Vagina (tissue), 2 donors: ENCODE measurements around the gene KCNG2. TPM values are rescaled to one million over a fixed set of nuclear protein-coding genes. Genes with fewer than 3 reads are reported as not detected.

ENCODE experiments used
- DNase-seq, 2 donors: peaks; one replicate each; pipeline ENCODE4 v3.0.0-alpha.2; 2017; ENCODE audit errors: extremely low spot score in 2 of 2
- H3K27ac ChIP-seq: fragments of 200-600 bp; sonication (generic); one replicate; pipeline ENCODE4 v1.5.1; 2019
- H3K27me3 ChIP-seq: fragments of 200-600 bp; sonication (generic); one replicate; pipeline ENCODE4 v1.5.1; 2019
- H3K36me3 ChIP-seq, 2 donors: fragments of 200-600 bp; sonication (generic); one replicate each; pipeline ENCODE4 v1.5.1; 2017 to 2019
- H3K4me1 ChIP-seq: fragments of 200-600 bp; sonication (generic); one replicate; pipeline ENCODE4 v1.5.1; 2019
- H3K4me3 ChIP-seq, 2 donors: fragments of 200-600 bp; sonication (generic); 1 replicate in 1 of 2; 2 replicates in 1 of 2; pipeline ENCODE4 v1.5.1; 2016 to 2019
- H3K9me3 ChIP-seq: fragments of 200-600 bp; sonication (generic); one replicate; pipeline ENCODE4 v1.5.1; 2019
- CTCF ChIP-seq, 3 experiments: fragments of 450-650 bp in 2 of 3; fragments of 200-600 bp in 1 of 3; sonication (generic) in 1 of 3; IDR thresholded peaks; one replicate each; pipeline ENCODE4 v1.5.1; 2017 to 2019; ENCODE audit warnings: antibody characterized with exemption in 3 of 3, mild to moderate bottlenecking in 2 of 3, moderate library complexity in 2 of 3
- POLR2A ChIP-seq, 2 donors: fragments of 450-650 bp; IDR thresholded peaks; one replicate each; pipeline ENCODE4 v1.6.1; 2017; ENCODE audit warnings: antibody characterized with exemption in 2 of 2, mild to moderate bottlenecking in 2 of 2, moderate library complexity in 2 of 2
- POLR2AphosphoS5 ChIP-seq, 2 donors: sonication (generic); formaldehyde crosslinking; IDR thresholded peaks; one replicate each; pipeline ENCODE4 v1.9.0; 2017; ENCODE audit warnings: antibody characterized with exemption in 2 of 2, mild to moderate bottlenecking in 2 of 2, low read depth in 1 of 2; ENCODE audit not compliant: insufficient read depth in 1 of 2
- intact Hi-C: fragments of 100-400 bp; cut with DNase I; formaldehyde crosslinking; loops from one replicate; pipeline ENCODE4 v1.15.1; 2023
- total RNA-seq: library from RNA; depleted of rRNA; stranded (reverse); fragments of >200 nt; gene quantifications from one replicate; pipeline ENCODE4 v1.2.3, GENCODE V29; 2016

Gene KCNG2
- total RNA-seq, 1 donor from 2014 or later, result not detected

- TF ChIP-seq CTCF (IDR thresholded peaks at IDR 0.05) (no peak), POLR2A (IDR thresholded peaks at IDR 0.05) (no peak), POLR2AphosphoS5 (IDR thresholded peaks at IDR 0.05; ENCODE audit: insufficient read depth in 1 of 2, low read depth in 1 of 2) (no peak)
- Histone ChIP-seq H3K27me3 (no peaks in the 10 kb centered on the region), H3K4me1 (no peaks in the 10 kb centered on the region), H3K36me3 (no peaks in the 10 kb centered on the region), H3K27ac (no peak overlapping the region), H3K9me3 (no peaks in the 10 kb centered on the region), H3K4me3 (no peak overlapping the region)
- intact Hi-C loops, result no loop called here
- peak in 1 of 2 donors; percentile 60 for DNase-seq
Observed at GRCh38 chr18:79879566-79879965, 81.8 kb downstream of the KCNG2 start.

- no peak overlapping the region for H3K27ac ChIP-seq
- H3K27me3 ChIP-seq, result no peaks in the 10 kb centered on the region
- H3K36me3 ChIP-seq, result no peaks in the 10 kb centered on the region
- intact Hi-C loops, result no loop called here
- H3K9me3 ChIP-seq, result no peaks in the 10 kb centered on the region
- TF ChIP-seq POLR2A (IDR thresholded peaks at IDR 0.05) (no peak), POLR2AphosphoS5 (IDR thresholded peaks at IDR 0.05; ENCODE audit: insufficient read depth in 1 of 2, low read depth in 1 of 2) (no peak), CTCF (IDR thresholded peaks at IDR 0.05) (no peak)
- H3K4me3 ChIP-seq, result no peak overlapping the region
- DNase-seq, result peak in 1 of 2 donors; percentile 40
- H3K4me1 ChIP-seq, result no peaks in the 10 kb centered on the region
Observed at GRCh38 chr18:79881695-79882094, 84.0 kb downstream of the KCNG2 start.

GRCh38 chr18:79882522-79883241 lies 84.9 kb downstream of the KCNG2 start:
- Histone ChIP-seq H3K27me3 (no peaks in the 10 kb centered on the region), H3K4me3 (no peak overlapping the region), H3K27ac (no peak overlapping the region), H3K36me3 (no peaks in the 10 kb centered on the region), H3K9me3 (no peaks in the 10 kb centered on the region), H3K4me1 (no peaks in the 10 kb centered on the region)
- no peak for DNase-seq
- no peak for TF ChIP-seq CTCF (IDR thresholded peaks at IDR 0.05)
- no peak for TF ChIP-seq POLR2AphosphoS5 (IDR thresholded peaks at IDR 0.05; ENCODE audit: insufficient read depth in 1 of 2, low read depth in 1 of 2)
- TF ChIP-seq POLR2A (IDR thresholded peaks at IDR 0.05), result no peak
- intact Hi-C loops, result no loop called here

- H3K9me3 ChIP-seq, result no peaks in the 10 kb centered on the region
- H3K36me3 ChIP-seq, result no peaks in the 10 kb centered on the region
- intact Hi-C loops, result no loop called here
- no peak for DNase-seq
- no peaks in the 10 kb centered on the region for H3K4me1 ChIP-seq
- H3K27me3 ChIP-seq, result no peaks in the 10 kb centered on the region
- no peak overlapping the region for H3K27ac ChIP-seq
- no peak overlapping the region for H3K4me3 ChIP-seq
- no peak for TF ChIP-seq POLR2A (IDR thresholded peaks at IDR 0.05)
- TF ChIP-seq POLR2AphosphoS5 (IDR thresholded peaks at IDR 0.05; ENCODE audit: insufficient read depth in 1 of 2, low read depth in 1 of 2), result no peak
- TF ChIP-seq CTCF (IDR thresholded peaks at IDR 0.05), result no peak
Observed at GRCh38 chr18:79883461-79884293, 85.9 kb downstream of the KCNG2 start.
